Kidney (tissue), 14 donors: ENCODE data around the gene ZSCAN22. TPM values are rescaled to one million over a fixed set of nuclear protein-coding genes. Genes with fewer than 3 reads are reported as not detected.

Experiments
- DNase-seq, 5 donors: peaks; one replicate each; pipeline ENCODE4 v3.0.0-alpha.2; 2013 to 2020
- FAIRE-seq: peaks from 2 replicates; lab custom pipeline; 2012; peaks lifted over from hg19 to GRCh38; lab: Jason Lieb, UNC
- H3K27ac ChIP-seq, 2 donors: one replicate each; pipeline ENCODE4 v1.7.0; 2013; ENCODE audit warnings: low read depth in 2 of 2, low read length in 2 of 2, inconsistent platforms in 1 of 2
- H3K27me3 ChIP-seq: one replicate; pipeline ENCODE4 v1.7.1; 2013; ENCODE audit warnings: low read length, inconsistent platforms; ENCODE audit not compliant: control insufficient read depth, insufficient read depth
- H3K36me3 ChIP-seq, 3 donors: one replicate each; pipeline versions ENCODE4 v1.7.0 to v1.7.1; 2013; ENCODE audit warnings: low read length in 3 of 3, control low read depth in 1 of 3, inconsistent platforms in 1 of 3; ENCODE audit not compliant: insufficient read depth in 3 of 3, control insufficient read depth in 2 of 3
- H3K4me1 ChIP-seq, 3 donors: one replicate each; pipeline versions ENCODE4 v1.7.0 to v1.7.1; 2013; ENCODE audit warnings: low read length in 3 of 3, inconsistent platforms in 1 of 3, low read depth in 1 of 3; ENCODE audit not compliant: control insufficient read depth in 2 of 3, insufficient read depth in 2 of 3
- H3K4me3 ChIP-seq, 3 donors: one replicate each; pipeline versions ENCODE4 v1.7.0 to v1.8.1; 2013; ENCODE audit warnings: low read length in 3 of 3, control low read depth in 1 of 3, inconsistent platforms in 1 of 3
- H3K9ac ChIP-seq, 3 donors: one replicate each; pipeline versions ENCODE4 v1.7.0 to v1.7.1; 2013; ENCODE audit warnings: low read length in 3 of 3, control low read depth in 1 of 3, inconsistent platforms in 1 of 3
- H3K9me3 ChIP-seq, 3 donors: one replicate each; pipeline versions ENCODE4 v1.7.0 to v1.7.1; 2013; ENCODE audit warnings: low read length in 3 of 3, control low read depth in 1 of 3, inconsistent platforms in 1 of 3; ENCODE audit not compliant: control insufficient read depth in 2 of 3, insufficient read depth in 1 of 3
- CTCF ChIP-seq: IDR thresholded peaks from 3 replicates; pipeline ENCODE4 v1.5.1; 2012; ENCODE audit warnings: mild to moderate bottlenecking, moderate library complexity, borderline replicate concordance; ENCODE audit not compliant: insufficient read depth; ENCODE audit errors: extremely low read depth
- intact Hi-C: fragments of 100-400 bp; cut with DNase I; formaldehyde crosslinking; loops from one replicate; pipeline ENCODE4 v1.11.1; 2022
- polyA plus RNA-seq: library from polyadenylated mRNA; stranded (reverse); fragments of 350-450 nt; fragmentation: Illumina TruSeq; extraction: RNeasy Lipid Tissue Mini Kit (QIAGEN cat#74804); gene quantifications from one replicate; pipeline ENCODE4 v1.2.3, GENCODE V29; 2014; ENCODE audit warnings: low read depth, low replicate concordance; ENCODE audit not compliant: insufficient read depth
- total RNA-seq: library from RNA; stranded (reverse); fragmentation: NEBNext Ultra II Directional; extraction: Animal tissue kit (Norgen Biotek cat#: 25700); gene quantifications from one replicate; pipeline ENCODE4 v1.2.1, GENCODE V29; 2021
- donor health status: control.
- donor health status: control.
- donor health status: control.
- donor health status: control.
- donor health status: control.
- donor health status: DM: yes; HTN: yes; CAD: no.
- donor health status: Normal renal cell carcinoma (clear cell type).

ZSCAN22 gene
- total and polyA plus RNA-seq, 2 donors from 2014 or later, result 1.1 to 3.3 TPM

- Histone ChIP-seq H3K27ac (no peak overlapping the region), H3K4me1 (no peaks in the 10 kb centered on the region), H3K9me3 (no peaks in the 10 kb centered on the region), H3K4me3 (no peak overlapping the region), H3K9ac (no peak overlapping the region), H3K36me3 (peaks cover 0 to 10% (median 7%) of the 10 kb centered on the region in 3 donors), H3K27me3 (no peaks in the 10 kb centered on the region)
- DNase-seq (no peak), FAIRE-seq (no peak)
- intact Hi-C loops, result no loop called here
- no peak for TF ChIP-seq CTCF
These were observed 10.0 kb downstream of the ZSCAN22 start for GRCh38 chr19:58336820-58337219.

- Histone ChIP-seq H3K9me3 (no peaks in the 10 kb centered on the region), H3K27ac (no peak overlapping the region), H3K9ac (no peak overlapping the region), H3K4me1 (no peaks in the 10 kb centered on the region), H3K27me3 (no peaks in the 10 kb centered on the region), H3K36me3 (peaks cover 0 to 10% (median 7%) of the 10 kb centered on the region in 3 donors), H3K4me3 (no peak overlapping the region)
- TF ChIP-seq CTCF, result no peak
- FAIRE-seq (no peak), DNase-seq (no peak)
- intact Hi-C loops, result no loop called here
These were observed 11.5 kb downstream of the ZSCAN22 start for GRCh38 chr19:58338336-58338735.

- Histone ChIP-seq H3K27me3 (no peaks in the 10 kb centered on the region), H3K4me1 (no peaks in the 10 kb centered on the region), H3K36me3 (peaks cover 0 to 10% (median 7%) of the 10 kb centered on the region in 3 donors), H3K4me3 (no peak overlapping the region), H3K9me3 (no peaks in the 10 kb centered on the region), H3K9ac (no peak overlapping the region), H3K27ac (no peak overlapping the region)
- DNase-seq (no peak), FAIRE-seq (no peak)
- TF ChIP-seq CTCF, result no peak
- intact Hi-C loops, result no loop called here
These were observed 12.2 kb downstream of the ZSCAN22 start for GRCh38 chr19:58338825-58339558.
